ENCODE data around the gene ARSG. TPM values are rescaled to one million over a fixed set of nuclear protein-coding genes. Genes with fewer than 3 reads are reported as not detected.

Gene ARSG
- total and polyA plus RNA-seq, 9 of the 15 experiments (the other 6 are each of a cell fraction or from before 2014, with no cell fraction given), result 1.0 to 5.6 (median 1.8) TPM

DNA sequence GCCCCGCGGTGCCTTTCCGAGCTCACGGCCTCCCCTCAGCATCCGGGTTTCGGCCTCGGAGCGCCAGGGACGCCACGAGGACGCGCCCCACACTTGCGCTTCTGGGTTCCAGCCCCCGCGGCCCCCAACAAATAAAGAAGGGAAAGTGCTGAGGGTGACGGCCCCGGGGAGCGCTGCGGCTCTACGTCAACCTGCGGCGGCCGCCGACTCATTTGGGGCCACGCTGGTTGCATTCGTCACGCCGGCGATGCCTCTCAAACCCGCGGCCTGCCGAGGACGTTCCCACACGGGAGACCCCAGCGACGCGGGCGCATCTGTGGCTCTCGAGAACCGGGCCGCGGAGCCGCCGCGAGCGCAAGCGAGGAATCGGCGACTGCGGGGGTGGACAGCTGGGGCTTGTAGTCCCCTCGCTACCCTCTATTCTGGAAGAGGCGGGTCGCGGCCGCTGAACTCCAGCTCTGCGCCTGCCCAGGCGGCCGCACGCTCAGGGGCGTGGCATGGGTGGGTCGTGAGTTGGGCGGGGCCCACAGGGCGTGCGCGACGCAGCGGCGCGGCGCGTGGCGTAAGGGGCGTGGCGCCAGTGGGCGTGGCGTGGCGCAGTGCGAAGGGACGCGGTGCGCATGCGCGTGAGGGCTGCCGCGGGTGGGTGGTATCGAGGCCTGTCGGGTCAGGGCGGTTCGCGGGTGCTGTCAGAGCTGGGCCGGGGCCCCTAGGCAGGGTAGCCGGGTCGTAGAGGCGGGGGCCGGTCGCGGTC lies 43.7 kb upstream of the ARSG start, which contains the start of gene AMZ2 (continued):
- no peak for TF ChIP-seq JUN (IDR thresholded peaks at IDR 0.05; ENCODE audit: borderline replicate concordance, low read depth, low read length)
- TF ChIP-seq JUN (CRISPR knock-in tag; IDR thresholded peaks at IDR 0.05; ENCODE audit: borderline replicate concordance), result peak; percentile 81; the same call in 1 of the 2 replicates
- peak; percentile 91 for TF ChIP-seq SUPT5H (IDR thresholded peaks at IDR 0.05)
- TF ChIP-seq CCNT2 (IDR thresholded peaks at IDR 0.05; ENCODE audit: borderline replicate concordance, extremely low read depth, insufficient read length, low read depth, low read length), result peak; percentile 85
- TF ChIP-seq TOE1 (IDR thresholded peaks at IDR 0.05; ENCODE audit: borderline replicate concordance), result no peak
- no peak for TF ChIP-seq TOE1 (CRISPR knock-in tag; IDR thresholded peaks at IDR 0.05; ENCODE audit: borderline replicate concordance, low read depth)
- no peak for TF ChIP-seq PPARD (CRISPR knock-in tag; IDR thresholded peaks at IDR 0.05)
- TF ChIP-seq, protein P1, sequence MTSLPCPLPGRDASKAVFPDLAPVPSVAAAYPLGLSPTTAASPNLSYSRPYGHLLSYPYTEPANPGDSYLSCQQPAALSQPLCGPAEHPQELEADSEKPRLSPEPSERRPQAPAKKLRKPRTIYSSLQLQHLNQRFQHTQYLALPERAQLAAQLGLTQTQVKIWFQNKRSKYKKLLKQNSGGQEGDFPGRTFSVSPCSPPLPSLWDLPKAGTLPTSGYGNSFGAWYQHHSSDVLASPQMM (CRISPR knock-in tag; IDR thresholded peaks at IDR 0.05), result no peak
- TF ChIP-seq, protein P2, sequence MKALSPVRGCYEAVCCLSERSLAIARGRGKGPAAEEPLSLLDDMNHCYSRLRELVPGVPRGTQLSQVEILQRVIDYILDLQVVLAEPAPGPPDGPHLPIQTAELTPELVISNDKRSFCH (CRISPR knock-in tag; IDR thresholded peaks at IDR 0.05), result no peak
- TF ChIP-seq, protein P2 (tag; IDR thresholded peaks at IDR 0.05), result 0 out of 2 replicates have a peak, but pooled peaks have one; percentile 20
- TF ChIP-seq, protein P3, sequence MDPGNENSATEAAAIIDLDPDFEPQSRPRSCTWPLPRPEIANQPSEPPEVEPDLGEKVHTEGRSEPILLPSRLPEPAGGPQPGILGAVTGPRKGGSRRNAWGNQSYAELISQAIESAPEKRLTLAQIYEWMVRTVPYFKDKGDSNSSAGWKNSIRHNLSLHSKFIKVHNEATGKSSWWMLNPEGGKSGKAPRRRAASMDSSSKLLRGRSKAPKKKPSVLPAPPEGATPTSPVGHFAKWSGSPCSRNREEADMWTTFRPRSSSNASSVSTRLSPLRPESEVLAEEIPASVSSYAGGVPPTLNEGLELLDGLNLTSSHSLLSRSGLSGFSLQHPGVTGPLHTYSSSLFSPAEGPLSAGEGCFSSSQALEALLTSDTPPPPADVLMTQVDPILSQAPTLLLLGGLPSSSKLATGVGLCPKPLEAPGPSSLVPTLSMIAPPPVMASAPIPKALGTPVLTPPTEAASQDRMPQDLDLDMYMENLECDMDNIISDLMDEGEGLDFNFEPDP (CRISPR knock-in tag; IDR thresholded peaks at IDR 0.05), result no peak
- no peak for TF ChIP-seq XRCC4 (IDR thresholded peaks at IDR 0.05; ENCODE audit: extremely low read depth, insufficient read depth, insufficient read length)
- no peak; a peak in 1 of 4 replicates for TF ChIP-seq SIN3A (IDR thresholded peaks at IDR 0.05; ENCODE audit: borderline replicate concordance in 2 of 2, control insufficient read depth in 1 of 2, low read depth in 2 of 2, low read length in 2 of 2)
- TF ChIP-seq LEF1 (IDR thresholded peaks at IDR 0.05), result no peak
- TF ChIP-seq, protein P4, sequence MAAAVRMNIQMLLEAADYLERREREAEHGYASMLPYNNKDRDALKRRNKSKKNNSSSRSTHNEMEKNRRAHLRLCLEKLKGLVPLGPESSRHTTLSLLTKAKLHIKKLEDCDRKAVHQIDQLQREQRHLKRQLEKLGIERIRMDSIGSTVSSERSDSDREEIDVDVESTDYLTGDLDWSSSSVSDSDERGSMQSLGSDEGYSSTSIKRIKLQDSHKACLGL (CRISPR knock-in tag; IDR thresholded peaks at IDR 0.05; ENCODE audit: borderline replicate concordance, poor library complexity, severe bottlenecking), result no peak
- TF ChIP-seq ZNF445 (CRISPR knock-in tag; IDR thresholded peaks at IDR 0.05; ENCODE audit: low read depth), result no peak
- no peak for TF ChIP-seq ILK (tag; IDR thresholded peaks at IDR 0.05; ENCODE audit: borderline replicate concordance, low read depth)
- TF ChIP-seq, protein P5, sequence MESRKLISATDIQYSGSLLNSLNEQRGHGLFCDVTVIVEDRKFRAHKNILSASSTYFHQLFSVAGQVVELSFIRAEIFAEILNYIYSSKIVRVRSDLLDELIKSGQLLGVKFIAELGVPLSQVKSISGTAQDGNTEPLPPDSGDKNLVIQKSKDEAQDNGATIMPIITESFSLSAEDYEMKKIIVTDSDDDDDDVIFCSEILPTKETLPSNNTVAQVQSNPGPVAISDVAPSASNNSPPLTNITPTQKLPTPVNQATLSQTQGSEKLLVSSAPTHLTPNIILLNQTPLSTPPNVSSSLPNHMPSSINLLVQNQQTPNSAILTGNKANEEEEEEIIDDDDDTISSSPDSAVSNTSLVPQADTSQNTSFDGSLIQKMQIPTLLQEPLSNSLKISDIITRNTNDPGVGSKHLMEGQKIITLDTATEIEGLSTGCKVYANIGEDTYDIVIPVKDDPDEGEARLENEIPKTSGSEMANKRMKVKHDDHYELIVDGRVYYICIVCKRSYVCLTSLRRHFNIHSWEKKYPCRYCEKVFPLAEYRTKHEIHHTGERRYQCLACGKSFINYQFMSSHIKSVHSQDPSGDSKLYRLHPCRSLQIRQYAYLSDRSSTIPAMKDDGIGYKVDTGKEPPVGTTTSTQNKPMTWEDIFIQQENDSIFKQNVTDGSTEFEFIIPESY (CRISPR knock-in tag; IDR thresholded peaks at IDR 0.05), result 0 out of 2 replicates have a peak, but pooled peaks have one; percentile 49
- no peak for TF ChIP-seq MCM2 (IDR thresholded peaks at IDR 0.05; ENCODE audit: low read depth)
- TF ChIP-seq DMBX1 (CRISPR knock-in tag; IDR thresholded peaks at IDR 0.05; ENCODE audit: borderline replicate concordance), result no peak
- TF ChIP-seq STAT5A (IDR thresholded peaks at IDR 0.05; ENCODE audit: borderline replicate concordance, low read length), result no peak
- no peak for TF ChIP-seq NFATC3 (IDR thresholded peaks at IDR 0.05)
- no peak for TF ChIP-seq NFE2L1 (tag; IDR thresholded peaks at IDR 0.05; ENCODE audit: borderline replicate concordance, low read depth)
